SKM-1 treated with dmso at 0.1 percent for 144 hours (cell line): ENCODE measurements around the gene NEU1.
"Not testable (repeated sequence)": the region's sequence is repeated elsewhere in the genome, so short reads cannot be mapped to it uniquely, and the experiment has no call there.

Experiments
- DNase-seq: peaks from one replicate; lab custom pipeline; 2025; ENCODE audit not compliant: unreplicated experiment; lab: John Stamatoyannopoulos, UW

Gene NEU1

GRCh38 chr6:31875877-31876276, 13.3 kb upstream of the NEU1 start:
- DNase-seq = no peak

GRCh38 chr6:31874836-31875572, 12.4 kb upstream of the NEU1 start:
- no peak for DNase-seq

GRCh38 chr6:31874084-31874670, 11.6 kb upstream of the NEU1 start:
- no peak for DNase-seq

GRCh38 chr6:31871046-31871659, 8.5 kb upstream of the NEU1 start:
- DNase-seq = no peak

- no peak for DNase-seq
Observed at GRCh38 chr6:31870385-31870921, 7.8 kb upstream of the NEU1 start.

- no peak for DNase-seq
Observed at GRCh38 chr6:31869343-31869742, 6.7 kb upstream of the NEU1 start.

- not testable (repeated sequence) for DNase-seq
Observed at GRCh38 chr6:31868658-31868971, 6.0 kb upstream of the NEU1 start.

GRCh38 chr6:31865205-31866118, 2.8 kb upstream of the NEU1 start:
- DNase-seq = no peak

- DNase-seq = no peak
Observed at GRCh38 chr6:31864818-31865204, 2.2 kb upstream of the NEU1 start.

- DNase-seq = not testable (repeated sequence)
Observed at GRCh38 chr6:31864123-31864562, 1.5 kb upstream of the NEU1 start.

- no peak for DNase-seq
Observed at GRCh38 chr6:31861919-31862343, 690 bp downstream of the NEU1 start.

- no peak for DNase-seq
Observed at GRCh38 chr6:31861150-31861549, 1.5 kb downstream of the NEU1 start.

GRCh38 chr6:31860349-31860748, 2.3 kb downstream of the NEU1 start:
- DNase-seq = no peak

GRCh38 chr6:31859923-31860322, 2.7 kb downstream of the NEU1 start:
- DNase-seq = no peak

GRCh38 chr6:31858707-31859106, 3.9 kb downstream of the NEU1 start:
- DNase-seq = no peak

- DNase-seq = not testable (repeated sequence)
Observed at GRCh38 chr6:31857774-31858173, 4.8 kb downstream of the NEU1 start.

GRCh38 chr6:31851980-31852718, 10.5 kb downstream of the NEU1 start:
- not testable (repeated sequence) for DNase-seq

GRCh38 chr6:31851485-31851832, 11.2 kb downstream of the NEU1 start:
- no peak for DNase-seq

- no peak for DNase-seq
Observed at GRCh38 chr6:31850765-31851484, 11.7 kb downstream of the NEU1 start.
